HuH-7 (cell line): ENCODE results near the gene EFHC1.

Experiments
- DNase-seq: peaks from one replicate; pipeline ENCODE4 v3.0.0; 2011; ENCODE audit warnings: low spot score

The EFHC1 gene

DNA sequence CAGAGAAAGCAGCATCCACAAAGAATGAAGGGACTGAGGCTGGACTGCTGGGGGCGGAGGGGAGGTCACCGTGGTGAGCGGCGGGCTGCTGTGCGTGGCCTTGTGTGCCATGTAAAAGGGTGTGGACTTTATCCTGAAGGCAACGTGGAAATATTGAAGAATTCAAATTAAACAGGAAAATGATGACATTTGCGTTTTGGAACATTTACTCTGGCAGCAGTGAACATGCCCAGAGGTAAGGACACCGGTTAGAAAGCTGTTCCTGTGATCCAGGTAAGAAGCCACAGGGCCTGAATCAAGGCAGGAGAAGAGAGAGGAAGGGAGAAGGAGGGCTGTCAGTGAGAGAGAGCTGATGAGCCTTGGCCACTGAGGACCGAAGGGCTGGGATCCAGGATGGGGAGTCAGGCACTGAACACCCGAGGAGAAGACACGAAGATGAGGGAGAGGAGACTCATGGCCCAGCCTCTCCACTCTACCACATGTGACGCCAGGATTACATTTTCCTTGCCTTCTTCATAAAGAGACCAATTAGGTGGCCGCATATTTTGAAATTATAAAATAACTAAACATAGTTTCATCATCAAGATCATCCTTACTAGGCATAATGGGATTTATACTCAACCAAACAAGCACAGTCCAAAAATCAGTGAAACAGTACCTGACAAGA is 98.3 kb downstream of the EFHC1 start:
- DNase-seq, result no peak

DNA sequence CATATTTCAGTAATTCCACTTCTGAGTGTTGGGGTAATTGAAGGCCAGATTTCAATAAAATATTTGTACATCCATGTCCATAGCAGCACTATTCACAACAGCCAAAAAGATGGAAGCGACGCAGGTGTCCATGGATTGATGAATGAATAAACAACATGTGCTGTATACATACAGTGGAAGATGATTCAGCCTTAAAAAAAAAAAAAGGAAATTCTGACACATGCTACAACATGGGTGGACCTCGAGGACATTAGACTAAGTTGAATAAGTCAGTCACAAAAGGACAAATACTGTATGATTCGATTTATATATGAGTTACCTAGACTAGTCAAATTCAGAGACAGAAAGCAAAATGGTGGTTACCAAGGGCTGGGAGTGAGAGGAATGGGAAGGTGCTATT is 99.5 kb downstream of the EFHC1 start:
- no peak for DNase-seq

DNA sequence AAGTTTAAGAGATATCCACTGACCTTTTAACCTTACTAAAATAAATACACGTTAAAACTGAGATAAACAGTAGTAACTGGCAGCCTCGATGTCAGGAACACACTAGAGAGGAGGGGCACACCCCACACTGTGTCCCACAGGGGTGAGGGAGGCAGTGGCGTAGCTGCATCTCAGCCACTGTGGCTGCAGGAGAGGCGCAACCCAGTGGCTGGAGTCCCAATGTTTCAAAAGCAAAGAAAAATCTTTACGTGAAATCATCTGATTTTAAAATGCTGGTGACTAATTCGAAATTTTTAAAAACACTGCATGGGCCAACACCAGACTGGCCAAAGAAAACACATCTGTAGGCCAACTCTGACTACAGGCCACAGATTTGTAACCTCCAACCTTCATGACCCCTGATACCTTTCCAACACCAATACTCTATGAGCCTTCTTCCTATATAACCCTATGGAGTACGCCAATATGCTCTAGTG is 102.0 kb downstream of the EFHC1 start:
- no peak for DNase-seq

DNA sequence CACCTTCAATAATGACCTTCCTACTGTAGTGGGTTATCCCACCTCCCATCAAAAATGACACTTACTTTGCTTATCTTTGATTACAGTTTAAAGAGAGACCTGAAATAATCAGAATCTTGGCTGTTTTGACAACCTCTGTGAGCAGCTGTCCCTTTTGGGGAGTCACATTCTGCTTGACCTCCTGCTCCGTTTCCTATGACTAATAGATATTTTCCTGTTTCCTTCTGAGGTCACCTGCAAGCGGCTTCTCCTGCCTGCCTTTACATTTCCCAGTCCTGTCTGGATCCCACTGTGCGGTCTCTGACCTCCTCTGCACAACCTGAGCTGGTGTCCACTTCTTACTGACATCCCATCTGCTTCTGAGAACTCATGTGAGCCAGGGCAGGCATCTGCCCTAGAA is 102.5 kb downstream of the EFHC1 start:
- DNase-seq, result no peak

DNA sequence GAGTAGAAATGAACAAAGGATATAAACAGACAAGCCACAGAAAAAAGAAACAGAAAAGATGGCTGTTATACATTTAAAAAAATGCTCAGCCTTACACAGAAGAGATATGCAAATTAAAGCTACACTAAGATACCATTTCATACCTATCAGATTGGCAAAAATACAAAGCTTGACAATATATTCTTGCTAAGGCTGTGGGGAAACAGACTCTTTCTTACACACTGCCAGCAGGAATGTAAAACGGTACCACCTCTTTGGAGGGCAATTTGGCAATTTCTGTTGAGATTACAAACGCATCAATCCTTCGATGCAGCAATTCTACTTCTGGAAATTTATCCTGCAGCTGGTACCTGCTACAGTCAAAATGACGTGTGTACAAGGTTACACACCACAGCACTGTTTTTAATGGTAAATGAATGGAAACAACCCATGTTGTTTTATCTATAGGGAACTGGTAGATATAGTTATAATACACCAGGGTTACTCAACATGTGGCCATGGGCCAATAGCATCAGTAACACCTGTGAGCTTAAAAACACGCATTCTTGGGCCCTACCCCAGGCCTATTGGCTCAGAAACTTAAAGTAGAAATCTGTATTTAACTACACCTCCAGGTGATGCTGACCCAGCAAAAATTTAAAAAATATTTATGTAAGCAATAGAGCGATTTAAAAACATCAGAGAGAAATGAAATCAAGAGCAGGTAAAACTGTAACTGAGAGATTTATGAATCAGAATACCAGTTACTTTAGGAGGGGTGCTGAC is 103.4 kb downstream of the EFHC1 start:
- no peak for DNase-seq

DNA sequence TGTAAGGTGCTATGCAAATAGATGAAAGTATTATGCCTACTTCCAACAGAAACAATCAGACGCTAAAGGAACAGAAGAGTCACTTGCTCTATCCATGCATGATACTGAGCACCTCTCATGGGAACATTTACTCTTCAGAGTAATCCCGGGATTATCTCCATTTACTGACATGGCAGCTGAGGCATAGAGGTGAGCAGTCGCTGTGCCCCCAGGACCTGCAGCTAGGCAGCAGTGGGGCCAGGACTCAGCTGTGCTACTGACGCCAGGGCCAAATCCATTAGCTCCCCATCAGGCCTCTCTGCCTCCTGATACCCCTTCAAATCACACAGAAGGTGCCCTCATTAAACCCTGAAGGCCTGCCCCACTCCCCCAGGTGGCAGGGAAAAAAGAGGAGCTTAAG is 104.8 kb downstream of the EFHC1 start:
- no peak for DNase-seq

DNA sequence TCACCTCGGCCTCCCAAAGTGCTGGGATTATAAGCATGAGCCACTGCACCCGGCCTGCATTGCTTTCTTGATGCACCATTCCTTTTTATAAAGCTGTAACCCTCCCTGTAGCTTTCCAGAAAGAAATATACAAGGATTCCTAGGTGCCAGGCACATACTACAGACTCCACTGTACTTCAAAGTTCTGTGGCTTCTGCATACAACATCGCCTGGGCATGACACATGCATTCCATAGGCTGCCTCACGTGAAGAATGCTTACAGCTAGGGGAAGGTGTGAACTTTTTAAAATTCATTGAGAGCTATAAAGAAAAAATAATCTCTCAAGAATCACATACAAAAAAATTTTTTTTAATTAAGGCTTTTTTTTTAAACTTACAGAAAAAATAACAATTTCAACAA is 106.5 kb downstream of the EFHC1 start:
- no peak for DNase-seq

DNA sequence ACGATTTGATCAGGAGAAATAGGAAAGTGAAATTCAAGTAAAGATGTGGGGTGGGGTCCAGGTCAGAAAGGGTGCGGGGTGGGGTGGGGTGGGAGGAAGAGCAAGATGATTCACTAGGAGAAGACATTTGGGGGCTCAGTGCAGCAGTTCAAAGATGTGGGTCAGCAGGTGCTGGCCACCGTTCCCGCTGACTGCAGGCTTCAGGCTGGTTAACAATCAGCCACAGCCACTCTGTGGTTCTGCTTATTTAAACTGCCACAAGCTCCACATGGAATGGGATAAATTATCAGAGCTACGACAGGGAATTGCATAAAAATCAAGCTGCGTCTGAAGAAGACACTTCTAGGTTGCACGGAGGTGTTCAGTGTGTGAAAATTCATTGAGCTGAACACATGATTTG is 107.3 kb downstream of the EFHC1 start:
- DNase-seq, result no peak

DNA sequence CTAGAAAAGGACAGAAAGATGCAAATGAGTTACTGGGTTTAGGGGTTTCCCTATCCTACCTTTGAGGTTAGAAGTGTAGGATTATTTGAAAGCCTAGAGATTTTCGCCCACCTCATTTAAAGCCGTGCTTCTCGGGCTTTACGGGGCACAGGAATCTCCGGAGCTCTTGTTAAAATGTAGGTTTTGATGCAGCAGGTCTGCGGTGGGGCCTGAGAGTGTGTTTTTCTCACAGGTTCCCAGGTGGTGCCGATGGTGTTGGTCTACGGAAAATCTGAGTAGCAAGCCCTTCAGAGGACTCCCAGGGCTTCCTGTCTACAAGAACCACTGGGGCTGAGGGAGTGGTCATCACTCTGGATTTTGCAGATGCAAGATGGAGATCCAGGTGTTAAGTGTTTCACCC is 109.2 kb downstream of the EFHC1 start:
- no peak for DNase-seq

DNA sequence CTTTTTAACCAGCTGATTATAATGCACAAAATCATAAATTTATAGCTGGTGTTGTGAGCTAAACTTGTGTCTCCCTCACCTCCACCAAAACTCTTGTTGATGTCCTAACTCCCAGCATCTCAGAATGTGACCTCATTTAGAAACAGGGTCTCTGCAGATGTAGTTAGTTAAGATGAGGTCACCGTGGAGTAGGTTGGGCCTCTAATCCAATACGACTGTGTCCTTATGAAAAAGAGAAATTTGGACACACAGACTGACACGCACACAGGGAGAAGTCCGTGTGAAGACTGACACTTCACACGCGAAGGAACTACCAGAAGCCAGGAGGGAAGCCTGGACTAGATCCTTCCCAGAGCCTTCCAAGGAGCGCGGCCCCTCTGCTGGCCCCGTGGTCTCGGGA is 110.2 kb downstream of the EFHC1 start:
- DNase-seq, result no peak

DNA sequence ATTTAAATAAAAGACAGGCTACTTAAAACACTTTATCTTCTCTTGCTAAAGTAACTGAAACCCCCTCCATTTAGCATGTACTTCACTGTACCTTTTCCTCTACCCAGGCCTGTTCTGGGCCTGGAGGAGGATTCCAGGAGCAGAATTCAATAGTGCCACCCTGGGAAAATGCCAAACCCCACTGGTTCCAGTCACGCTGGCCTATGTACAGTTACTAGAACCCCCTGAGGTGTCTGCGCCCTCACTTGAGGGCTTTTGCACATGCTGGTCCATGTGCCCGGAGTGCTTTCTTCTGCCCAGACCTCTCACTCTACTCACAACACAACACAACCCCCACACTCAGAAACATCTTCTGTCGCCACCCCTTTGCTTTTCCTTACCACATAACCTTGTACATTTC is 111.3 kb downstream of the EFHC1 start:
- DNase-seq, result no peak

DNA sequence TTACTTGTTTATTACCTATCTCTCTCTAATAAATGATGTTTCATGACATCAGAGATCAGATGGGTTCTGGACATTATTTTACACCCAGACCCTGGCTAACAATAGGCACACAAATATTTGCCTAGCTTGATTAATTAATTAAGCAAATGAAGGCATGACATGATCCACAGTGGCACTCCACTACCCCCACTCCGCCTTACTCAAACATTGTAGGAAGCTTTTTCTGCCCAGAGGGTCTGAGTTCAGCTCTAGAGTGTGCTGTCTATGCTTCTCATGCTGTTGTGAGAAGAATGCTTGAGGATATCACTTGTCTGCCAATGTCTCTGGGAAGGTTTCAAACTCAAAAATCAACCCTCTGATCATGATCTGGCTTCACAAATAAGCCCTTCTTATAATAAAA is 111.7 kb downstream of the EFHC1 start:
- DNase-seq, result no peak

DNA sequence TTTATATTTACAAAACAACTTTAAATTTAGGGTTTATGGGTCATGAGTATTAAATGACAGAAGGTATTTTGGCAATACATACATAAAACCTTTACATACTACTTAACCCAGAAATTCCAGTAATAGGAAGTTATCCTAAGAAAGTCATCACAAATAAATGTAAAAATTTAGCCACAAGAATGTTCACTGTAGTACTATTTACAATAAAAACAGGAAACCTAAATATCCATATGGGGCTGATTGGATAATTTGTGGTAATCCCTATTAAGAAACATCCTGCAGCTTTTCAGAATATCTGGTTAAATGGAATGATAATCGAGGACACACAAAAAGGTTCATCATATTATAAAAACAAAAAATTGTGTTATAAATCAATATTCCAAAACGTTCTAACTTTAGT is 112.3 kb downstream of the EFHC1 start:
- DNase-seq, result no peak

DNA sequence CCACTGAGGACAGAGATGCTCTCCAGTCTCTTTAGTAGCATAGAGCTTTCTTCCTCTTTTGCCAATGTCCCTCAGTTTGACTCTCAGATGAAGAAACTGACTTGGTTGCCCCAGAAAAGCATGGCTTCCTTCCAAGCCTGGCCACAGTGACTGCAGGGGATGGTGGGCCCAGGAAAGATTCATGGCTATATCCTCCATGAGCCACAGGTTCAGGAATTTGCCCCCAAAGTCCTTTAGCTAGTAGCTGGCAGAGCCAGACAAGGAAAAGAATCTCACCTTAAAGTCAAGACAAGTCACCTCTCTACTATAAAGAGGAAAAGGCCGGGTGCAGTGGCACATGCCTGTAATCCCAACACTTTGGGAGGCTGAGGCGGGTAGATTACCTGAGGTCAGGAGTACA is 113.3 kb downstream of the EFHC1 start:
- no peak for DNase-seq

DNA sequence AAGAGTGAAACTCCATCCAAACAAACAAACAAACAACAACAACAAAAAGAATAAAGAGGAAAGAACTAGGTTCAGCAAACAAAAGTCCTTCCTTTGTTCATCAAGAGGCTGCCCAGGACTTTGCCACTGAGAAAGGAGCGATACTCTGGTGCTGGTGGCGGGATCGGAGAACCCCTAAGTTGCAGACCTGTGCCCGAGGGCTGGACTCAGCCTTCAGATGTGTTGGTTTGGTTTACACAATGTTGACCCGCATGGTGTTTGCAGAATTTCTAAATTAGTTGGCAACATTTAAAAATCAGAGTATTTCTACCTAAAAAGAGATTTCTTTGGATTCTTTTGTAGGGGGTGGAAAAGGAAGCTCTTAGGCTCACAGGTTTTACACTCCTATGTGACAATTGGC is 114.2 kb downstream of the EFHC1 start:
- DNase-seq, result no peak

DNA sequence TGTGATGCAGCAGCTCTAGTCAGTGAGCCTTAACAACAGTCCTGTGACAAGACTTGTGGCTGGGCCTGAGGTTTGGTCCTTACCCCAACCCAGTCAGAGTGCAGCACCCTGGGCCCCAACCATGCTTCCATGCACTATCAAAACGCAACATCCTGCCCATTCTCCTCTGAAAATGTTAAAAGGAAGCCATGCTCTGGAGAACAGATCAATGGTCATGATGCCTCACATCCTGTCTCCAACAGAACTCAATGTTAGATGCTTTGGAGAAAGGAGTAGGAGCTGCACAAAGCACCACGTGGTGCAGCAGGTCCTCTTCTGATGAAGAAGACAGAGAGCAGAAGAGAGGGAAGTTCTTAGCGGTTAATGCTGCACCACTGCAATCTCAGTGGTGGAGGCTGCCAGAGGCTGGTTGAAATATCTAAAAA is 114.8 kb downstream of the EFHC1 start:
- DNase-seq, result no peak

DNA sequence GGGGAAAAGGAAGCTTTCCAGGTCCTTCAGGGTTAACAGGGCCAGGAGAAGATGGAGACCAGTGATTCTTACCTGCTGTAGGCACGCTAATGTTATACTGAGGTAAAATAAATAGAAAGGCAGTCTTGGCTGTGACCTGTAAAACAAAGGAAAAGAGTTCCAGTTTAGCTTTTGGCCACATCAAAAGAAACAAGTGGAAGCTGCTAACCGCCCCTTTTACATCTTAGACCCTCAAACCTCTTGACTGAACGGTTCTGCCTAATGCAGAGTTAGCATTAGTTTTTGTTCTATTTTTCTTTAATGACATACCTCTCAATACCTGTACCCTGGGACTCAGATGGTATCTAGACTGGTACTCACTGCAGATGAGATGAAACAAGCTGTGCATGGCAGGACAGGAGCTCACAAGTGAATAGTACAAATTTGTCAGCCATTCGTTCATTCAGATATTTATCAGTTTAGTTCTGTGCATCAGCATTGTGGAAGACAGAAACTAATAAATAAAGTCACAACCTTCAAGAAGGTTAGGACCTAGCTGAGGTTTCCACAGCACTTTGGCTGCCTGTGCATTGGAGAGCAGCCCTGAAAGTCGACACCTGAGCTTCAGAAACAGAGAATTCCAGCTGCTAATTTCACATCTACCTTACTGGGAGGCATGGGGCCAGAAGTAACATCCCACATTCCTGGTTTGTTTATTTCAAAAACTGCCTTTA is 115.7 kb downstream of the EFHC1 start:
- no peak for DNase-seq

DNA sequence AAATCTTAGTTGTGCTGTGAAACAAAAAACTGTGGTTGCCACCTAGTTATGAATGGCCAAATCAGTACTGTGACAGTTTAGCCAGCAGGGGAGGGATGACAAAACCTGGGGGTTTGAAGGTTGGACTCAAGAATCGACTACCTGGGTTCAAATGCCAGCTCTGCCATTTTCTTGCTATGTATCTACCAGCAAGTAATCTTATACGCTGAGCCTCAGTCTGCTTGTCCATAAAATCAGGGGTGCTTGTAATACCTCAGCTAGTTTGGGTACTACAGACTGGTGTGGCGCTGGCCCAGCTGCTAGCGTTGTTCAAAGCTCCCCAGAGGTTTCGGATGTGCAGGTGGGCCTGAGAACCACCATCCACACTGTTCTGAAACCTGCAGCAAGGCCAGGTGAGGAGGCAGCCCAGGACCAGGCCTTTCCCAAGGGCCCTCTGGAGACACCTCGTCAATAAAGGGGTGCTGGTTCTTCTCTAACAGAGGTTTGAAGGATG is 116.3 kb downstream of the EFHC1 start:
- DNase-seq, result no peak

DNA sequence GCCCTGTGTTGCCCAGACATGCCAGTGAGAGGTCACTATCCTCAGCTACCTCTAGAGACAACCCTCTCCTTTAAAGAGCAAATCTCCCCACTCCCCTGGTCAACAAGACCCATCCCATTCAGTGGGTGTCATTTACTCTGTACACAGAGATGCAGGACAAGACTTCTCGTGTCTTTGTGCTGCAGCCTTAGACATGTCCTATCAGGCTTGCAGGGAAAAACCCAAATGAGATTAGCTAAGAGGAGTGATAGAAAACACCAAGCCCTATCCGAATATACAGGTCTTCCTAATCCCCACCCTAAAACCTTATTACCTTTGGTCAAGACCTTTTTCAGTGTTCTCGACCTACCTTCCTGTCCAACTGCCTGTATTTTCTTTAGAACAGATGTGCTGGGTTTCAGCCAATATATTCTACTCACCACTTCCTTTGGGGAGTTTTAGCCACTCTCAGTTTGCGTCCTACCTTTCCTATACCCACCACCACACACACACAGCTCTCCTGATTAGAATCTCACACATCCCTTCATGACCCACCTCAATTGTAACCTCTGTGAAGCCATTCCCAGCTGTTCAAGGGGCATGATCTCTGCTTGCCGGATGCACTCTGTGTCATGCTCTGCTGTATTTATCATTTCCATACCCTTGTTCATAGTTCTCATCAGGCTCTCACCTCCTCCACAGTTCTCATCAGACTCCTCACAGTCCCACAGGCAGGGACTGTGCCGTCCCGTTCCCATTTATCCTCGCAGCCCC is 117.0 kb downstream of the EFHC1 start:
- no peak for DNase-seq

DNA sequence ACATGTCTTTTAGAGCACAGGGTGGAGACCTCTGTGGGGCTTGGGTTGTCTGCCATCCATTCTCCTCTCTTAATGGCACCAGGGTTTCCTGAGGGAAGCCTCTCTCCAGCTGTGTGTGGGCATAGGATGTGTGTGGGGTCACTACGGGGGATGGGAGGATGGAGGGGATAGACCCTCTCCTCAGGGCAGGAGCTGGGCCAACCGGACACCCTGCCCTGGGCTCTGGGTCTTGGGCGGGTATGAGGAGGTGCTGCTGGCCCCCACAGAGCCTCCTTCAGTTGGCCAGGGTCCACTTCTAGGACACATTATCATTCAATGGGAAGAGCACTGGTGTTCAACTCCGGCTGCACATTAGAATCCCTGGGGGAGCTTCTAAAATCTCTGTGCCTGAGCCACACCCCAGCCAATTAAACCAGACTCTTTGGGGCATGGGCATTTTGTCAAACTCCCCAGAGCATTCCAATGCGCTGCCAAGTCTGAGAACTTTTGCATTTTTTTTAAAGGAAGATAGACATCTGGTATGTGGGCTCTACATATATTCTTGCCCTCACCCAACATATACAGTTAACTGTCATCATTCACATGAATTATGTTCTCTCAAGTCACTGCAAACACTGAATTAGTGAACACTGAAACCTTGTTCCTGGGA is 118.2 kb downstream of the EFHC1 start:
- no peak for DNase-seq

DNA sequence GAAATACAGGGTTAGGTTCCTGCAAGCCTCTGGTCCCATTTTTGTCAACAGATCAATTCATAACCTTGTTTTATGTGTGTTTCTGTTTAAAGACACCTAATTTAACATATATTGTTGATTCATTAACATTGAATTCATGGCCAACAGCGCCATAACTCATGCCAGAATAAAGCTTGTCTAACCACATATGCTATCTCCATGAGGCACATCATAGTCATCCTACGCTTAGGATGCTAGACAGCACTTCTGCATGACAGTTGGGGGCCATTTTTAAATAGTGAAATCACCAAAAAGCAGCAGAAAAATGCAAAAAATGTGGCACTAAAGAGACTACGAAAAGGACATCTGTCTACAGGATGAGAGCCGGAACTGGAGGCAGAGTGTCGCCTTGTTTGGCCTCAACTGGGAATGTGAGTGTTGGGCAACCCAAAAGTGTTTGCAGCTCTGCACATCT is 118.8 kb downstream of the EFHC1 start:
- DNase-seq, result no peak

DNA sequence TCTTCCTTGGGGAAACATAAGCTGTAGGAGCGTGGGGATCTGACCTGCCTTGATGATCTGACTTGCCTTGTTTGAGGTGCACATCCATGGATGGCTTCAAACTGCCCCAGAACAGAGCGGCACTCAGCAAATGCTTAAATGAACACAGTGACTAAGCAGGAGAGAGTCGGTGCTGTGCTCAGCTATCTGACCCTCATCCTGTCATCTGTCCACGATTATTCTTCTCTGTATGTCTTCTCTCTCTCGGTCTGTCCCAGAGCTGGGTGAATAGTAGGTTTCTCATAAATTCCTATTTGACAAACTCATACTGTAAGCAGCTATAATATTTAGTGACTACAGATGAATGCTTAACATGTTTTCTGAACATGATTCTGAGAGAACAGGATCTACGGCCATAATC is 119.5 kb downstream of the EFHC1 start:
- DNase-seq, result no peak
